Astrocyte of the cerebellum (primary cell): Measurements from ENCODE around the gene MLPH.

Source experiments
- DNase-seq: peaks from one replicate; pipeline ENCODE4 v3.0.0-alpha.2; 2011; ENCODE audit warnings: low read depth
- H3K4me3 ChIP-seq: 2 replicates; pipeline ENCODE4 v1.5.1; 2011; ENCODE audit warnings: mild to moderate bottlenecking, low read depth, low read length, moderate library complexity
- CTCF ChIP-seq: IDR thresholded peaks from 2 replicates; pipeline ENCODE4 v1.5.1; 2012; ENCODE audit warnings: low read length, low read depth, moderate library complexity, mild to moderate bottlenecking; ENCODE audit errors: missing control alignments
- in situ Hi-C: cut with HindIII; loops from 2 replicates; pipeline ENCODE4 v1.10.0; 2017; ENCODE audit warnings: low sequenced_read_pairs

Gene MLPH

GRCh38 chr2:237575869-237576862 is 89.1 kb downstream of the MLPH start:
- no peak overlapping the region for H3K4me3 ChIP-seq
- no peak for DNase-seq
- no peak for TF ChIP-seq CTCF
- in situ Hi-C loops: no loop called here

GRCh38 chr2:237576974-237577373 is 89.9 kb downstream of the MLPH start:
- no peak for TF ChIP-seq CTCF
- H3K4me3 ChIP-seq: no peak overlapping the region
- in situ Hi-C loops: no loop called here
- DNase-seq: no peak

- no peak for DNase-seq
- in situ Hi-C loops: no loop called here
- TF ChIP-seq CTCF: no peak
- no peak overlapping the region for H3K4me3 ChIP-seq
Measured at GRCh38 chr2:237577458-237577857, 90.4 kb downstream of the MLPH start.

GRCh38 chr2:237577956-237578870 is 91.2 kb downstream of the MLPH start:
- DNase-seq: no peak
- no peak for TF ChIP-seq CTCF
- in situ Hi-C loops: no loop called here
- no peak overlapping the region for H3K4me3 ChIP-seq

- H3K4me3 ChIP-seq: no peak overlapping the region
- in situ Hi-C loops: no loop called here
- no peak for TF ChIP-seq CTCF
- no peak for DNase-seq
Measured at GRCh38 chr2:237581326-237581725, 94.3 kb downstream of the MLPH start.
